Measurements from ENCODE around the gene GASK1A. TPM values are rescaled to one million over a fixed set of nuclear protein-coding genes. Genes with fewer than 3 reads are reported as not detected.

Gene GASK1A
- total and polyA plus RNA-seq, 2 of the 8 experiments (the other 6 are each of a cell fraction or from before 2014, with no cell fraction given): 4.7 to 7.9 TPM

GRCh38 chr3:42960282-42960681 is 18.8 kb upstream of the GASK1A start:
- no peak overlapping the region for H3K4me3 ChIP-seq (ENCODE audit: extremely low read depth in 1 of 4, insufficient read depth in 2 of 4, low read depth in 3 of 4, low read length in 4 of 4)
- no peak overlapping the region for H3K4ac ChIP-seq (replicated peaks; ENCODE audit: insufficient read length, low read depth, low read length)
- DNase-seq (ENCODE audit: low read depth in 1 of 2, low spot score in 2 of 2) (no peak), FAIRE-seq (peak; percentile 81)
- 72% methylated on average over 5 of the region's 5 CpGs; no CpG with 5 or more reads in 1 of the 2 experiments for WGBS, 2 experiments (ENCODE audit: extremely low coverage in 1 of 2, insufficient coverage in 1 of 2, insufficient read length in 1 of 2, insufficient replicate concordance in 2 of 2, low coverage in 1 of 2, low lambda C conversion rate in 2 of 2, missing lambda C conversion rate in 1 of 2)
- no peak overlapping the region for H4K5ac ChIP-seq (ENCODE audit: insufficient read length, low read depth, low read length)
- no peak overlapping the region for H3K27ac ChIP-seq (ENCODE audit: low read depth, low read length)
- H3K18ac ChIP-seq (ENCODE audit: extremely low read depth, low read length): no peak overlapping the region
- H3K36me3 ChIP-seq (ENCODE audit: control insufficient read depth in 2 of 4, insufficient read depth in 4 of 4, low read length in 3 of 4): no peaks in the 10 kb centered on the region
- no peaks in the 10 kb centered on the region for H3K79me2 ChIP-seq (ENCODE audit: control insufficient read depth in 1 of 2, insufficient read depth in 2 of 2, low read length in 2 of 2)
- ChIA-PET POLR2A (ENCODE audit: partially characterized antibody) (interaction anchor here (0.8 kb wide), 1 partner anchor 20 kb away, joined by 3 read pairs; no protein-coding TSS in a partner anchor), CTCF (ENCODE audit: partially characterized antibody) (interaction anchor here (0.7 to 5.8 kb wide), 18 partner anchors 8 to 202 kb away, joined by 3 to 111 read pairs (median 14); partner anchors contain the start of gene GASK1A)
- TF ChIP-seq EP300 (IDR thresholded peaks at IDR 0.05; ENCODE audit: borderline replicate concordance in 1 of 2, low read depth in 2 of 2, low read length in 2 of 2): no peak
- no peak for TF ChIP-seq BACH1 (IDR thresholded peaks at IDR 0.05; ENCODE audit: low read length)
- TF ChIP-seq SRF (IDR thresholded peaks at IDR 0.05; ENCODE audit: low read depth, low read length): no peak
- TF ChIP-seq POU5F1 (IDR thresholded peaks at IDR 0.05; ENCODE audit: low read depth, low read length): no peak
- no peak for TF ChIP-seq KDM1A (IDR thresholded peaks at IDR 0.05; ENCODE audit: borderline replicate concordance, low read length)
- TF ChIP-seq SIN3A (conservative IDR thresholded peaks at IDR 0.05 in 1 of 2, IDR thresholded peaks at IDR 0.05 in 1 of 2; ENCODE audit: low read depth in 1 of 2, low read length in 2 of 2): no peak
- no peak for TF ChIP-seq ATF3 (IDR thresholded peaks at IDR 0.05; ENCODE audit: insufficient read depth, low read depth, low read length)
- no peak for TF ChIP-seq KDM5A (IDR thresholded peaks at IDR 0.05; ENCODE audit: low read length)
- TF ChIP-seq JUND (IDR thresholded peaks at IDR 0.05; ENCODE audit: low read length): no peak
- TF ChIP-seq EZH2 (IDR thresholded peaks at IDR 0.05; ENCODE audit: low read depth, low read length, severe bottlenecking): no peak
- TF ChIP-seq SP1 (IDR thresholded peaks at IDR 0.05; ENCODE audit: low read depth, low read length): no peak
- TF ChIP-seq MAFK (IDR thresholded peaks at IDR 0.05; ENCODE audit: low read depth, low read length): no peak
- H3K23me2 ChIP-seq (ENCODE audit: low read depth, low read length): no peaks in the 10 kb centered on the region
- no peak overlapping the region for H3K23ac ChIP-seq (ENCODE audit: insufficient read length)
- no peak overlapping the region for H2AFZ ChIP-seq (ENCODE audit: low read length)
- H2AK5ac ChIP-seq (ENCODE audit: low read depth, low read length): no peak overlapping the region
- no peak overlapping the region for H4K91ac ChIP-seq (replicated peaks; ENCODE audit: insufficient read length, low read length)
- no peaks in the 10 kb centered on the region for H3K27me3 ChIP-seq (replicated peaks in 1 of 4; ENCODE audit: control insufficient read depth in 3 of 4, extremely low read depth in 1 of 4, insufficient read depth in 3 of 4, low read length in 3 of 4)
- H3K9ac ChIP-seq (replicated peaks in 1 of 4; ENCODE audit: extremely low read depth in 1 of 4, low read depth in 3 of 4, low read length in 3 of 4): no peak overlapping the region
- no peak overlapping the region for H3K4me2 ChIP-seq (ENCODE audit: insufficient read depth in 1 of 2, low read depth in 2 of 2, low read length in 2 of 2)
- H2BK15ac ChIP-seq (ENCODE audit: low read length): no peak overlapping the region
- no peaks in the 10 kb centered on the region for H3K9me3 ChIP-seq (ENCODE audit: insufficient read depth in 2 of 2, low read depth in 1 of 2, low read length in 1 of 2)
- no peak overlapping the region for H3K56ac ChIP-seq (replicated peaks; ENCODE audit: insufficient read length, low read depth, low read length)
- no peak overlapping the region for H3K14ac ChIP-seq (ENCODE audit: insufficient read length)
- no peak overlapping the region for H4K8ac ChIP-seq (ENCODE audit: extremely low read depth, insufficient read depth, low read length)
- no peaks in the 10 kb centered on the region for H4K20me1 ChIP-seq (replicated peaks in 1 of 2; ENCODE audit: control insufficient read depth in 1 of 2, insufficient read depth in 2 of 2, low read length in 2 of 2)
- H2BK5ac ChIP-seq (ENCODE audit: low read depth, low read length): no peak overlapping the region
- no peaks in the 10 kb centered on the region for H3K4me1 ChIP-seq (replicated peaks in 1 of 4; ENCODE audit: control insufficient read depth in 3 of 4, insufficient read depth in 4 of 4, low read length in 3 of 4)
- no peak overlapping the region for H2BK120ac ChIP-seq (replicated peaks; ENCODE audit: low read depth, low read length)
- H2BK20ac ChIP-seq (ENCODE audit: low read length): no peak overlapping the region
- H3K79me1 ChIP-seq (ENCODE audit: low read depth, low read length): no peaks in the 10 kb centered on the region
- no peak overlapping the region for H2BK12ac ChIP-seq (ENCODE audit: low read depth, low read length)
